Measurements from ENCODE around the gene ZNF777. TPM values are rescaled to one million over a fixed set of nuclear protein-coding genes. Genes with fewer than 3 reads are reported as not detected.

The ZNF777 gene
- total and polyA plus RNA-seq, 2 donors from 2014 or later, result 8.2 to 12.9 TPM

DNA sequence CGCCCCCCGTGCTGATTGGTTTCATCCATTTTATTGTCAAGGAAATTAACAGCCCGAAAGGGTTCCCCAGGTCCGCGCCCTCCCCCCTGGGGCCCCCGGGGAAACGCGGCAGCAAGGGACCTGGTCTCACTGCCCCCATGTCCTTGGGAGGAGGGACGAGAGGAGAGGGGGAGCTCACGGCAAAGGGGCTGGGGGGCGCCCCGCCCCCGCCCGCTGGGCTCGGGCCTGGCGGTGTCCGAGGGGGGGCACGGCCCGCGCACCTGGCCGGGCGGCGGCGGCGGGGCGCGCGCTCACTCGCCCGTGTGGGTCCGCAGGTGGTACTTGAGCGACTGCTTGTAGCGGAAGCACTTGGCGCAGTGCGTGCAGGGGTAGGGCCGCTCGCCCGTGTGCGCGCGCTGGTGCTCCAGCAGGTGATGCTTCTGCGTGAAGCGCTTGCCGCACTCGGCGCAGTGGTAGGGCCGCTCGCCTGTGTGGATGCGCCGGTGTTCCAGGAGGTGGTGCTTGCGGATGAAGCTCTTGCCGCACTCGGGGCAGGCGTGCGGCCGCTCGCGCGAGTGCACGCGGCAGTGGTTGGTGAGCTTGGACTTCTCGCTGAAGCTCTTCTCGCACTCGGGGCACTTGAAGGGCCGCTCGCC lies 29.3 kb downstream of the ZNF777 start:
- no peaks in the 10 kb centered on the region for H3K4me1 ChIP-seq (ENCODE audit: control insufficient read depth in 2 of 3, insufficient read depth in 2 of 3, low read depth in 1 of 3, low read length in 3 of 3)
- no peak for FAIRE-seq
- intact Hi-C loops (cut with DNase I), result no loop called here
- no peaks in the 10 kb centered on the region for H3K9me3 ChIP-seq (ENCODE audit: control insufficient read depth in 2 of 3, insufficient read depth in 1 of 3, low read length in 3 of 3)
- no peaks in the 10 kb centered on the region for H3K27me3 ChIP-seq (ENCODE audit: control insufficient read depth, insufficient read depth, low read length)
- no peak for DNase-seq
- TF ChIP-seq CTCF (IDR thresholded peaks at IDR 0.05; ENCODE audit: borderline replicate concordance, extremely low read depth, insufficient read depth), result no peak
- no peak overlapping the region for H3K9ac ChIP-seq (ENCODE audit: low read length in 3 of 3)
- no peak overlapping the region for H3K4me3 ChIP-seq (ENCODE audit: low read length in 3 of 3)
- H3K36me3 ChIP-seq (ENCODE audit: control insufficient read depth in 2 of 3, insufficient read depth in 3 of 3, low read length in 3 of 3), result peaks cover 0 to 9% (median 3%) of the 10 kb centered on the region in 3 donors
- H3K27ac ChIP-seq (ENCODE audit: low read depth in 2 of 2, low read length in 2 of 2), result no peak overlapping the region

- Histone ChIP-seq H3K4me3 (ENCODE audit: low read length in 3 of 3) (no peak overlapping the region), H3K27ac (ENCODE audit: low read depth in 2 of 2, low read length in 2 of 2) (no peak overlapping the region), H3K36me3 (ENCODE audit: control insufficient read depth in 2 of 3, insufficient read depth in 3 of 3, low read length in 3 of 3) (peaks cover 0 to 5% (median 3%) of the 10 kb centered on the region in 3 donors), H3K9ac (ENCODE audit: low read length in 3 of 3) (no peak overlapping the region), H3K4me1 (ENCODE audit: control insufficient read depth in 2 of 3, insufficient read depth in 2 of 3, low read depth in 1 of 3, low read length in 3 of 3) (no peaks in the 10 kb centered on the region), H3K27me3 (ENCODE audit: control insufficient read depth, insufficient read depth, low read length) (no peaks in the 10 kb centered on the region), H3K9me3 (ENCODE audit: control insufficient read depth in 2 of 3, insufficient read depth in 1 of 3, low read length in 3 of 3) (no peaks in the 10 kb centered on the region)
- intact Hi-C loops (cut with DNase I), result no loop called here
- DNase-seq, result no peak
- no peak for TF ChIP-seq CTCF (IDR thresholded peaks at IDR 0.05; ENCODE audit: borderline replicate concordance, extremely low read depth, insufficient read depth)
- FAIRE-seq, result no peak
Observed at GRCh38 chr7:149430192-149430591, 30.7 kb downstream of the ZNF777 start.

GRCh38 chr7:149427893-149428292 lies 33.0 kb downstream of the ZNF777 start:
- Histone ChIP-seq H3K4me1 (ENCODE audit: control insufficient read depth in 2 of 3, insufficient read depth in 2 of 3, low read depth in 1 of 3, low read length in 3 of 3) (no peaks in the 10 kb centered on the region), H3K9ac (ENCODE audit: low read length in 3 of 3) (no peak overlapping the region), H3K9me3 (ENCODE audit: control insufficient read depth in 2 of 3, insufficient read depth in 1 of 3, low read length in 3 of 3) (no peaks in the 10 kb centered on the region), H3K36me3 (ENCODE audit: control insufficient read depth in 2 of 3, insufficient read depth in 3 of 3, low read length in 3 of 3) (peaks cover 0 to 2% (median 0%) of the 10 kb centered on the region in 3 donors), H3K27me3 (ENCODE audit: control insufficient read depth, insufficient read depth, low read length) (no peaks in the 10 kb centered on the region), H3K27ac (ENCODE audit: low read depth in 2 of 2, low read length in 2 of 2) (no peak overlapping the region), H3K4me3 (ENCODE audit: low read length in 3 of 3) (no peak overlapping the region)
- intact Hi-C loops (cut with DNase I), result no loop called here
- no peak for TF ChIP-seq CTCF (IDR thresholded peaks at IDR 0.05; ENCODE audit: borderline replicate concordance, extremely low read depth, insufficient read depth)
- no peak for FAIRE-seq
- no peak for DNase-seq

All from kidney (tissue), 14 donors.